G401.6 (cell line): ENCODE measurements around the gene THSD4.
"Not testable (repeated sequence)": the region's sequence is repeated elsewhere in the genome, so short reads cannot be mapped to it uniquely, and the experiment has no call there.

Source experiments
- FAIRE-seq: peaks from 2 replicates; lab custom pipeline; 2012; peaks lifted over from hg19 to GRCh38; lab: Jason Lieb, UNC

Gene THSD4

GRCh38 chr15:71386448-71387236 is 271.4 kb downstream of the THSD4 start:
- no peak for FAIRE-seq

GRCh38 chr15:71387810-71388209 is 272.5 kb downstream of the THSD4 start:
- no peak for FAIRE-seq

- FAIRE-seq: no peak
These were observed 274.8 kb downstream of the THSD4 start for GRCh38 chr15:71390096-71390495.

GRCh38 chr15:71391421-71392088 is 276.3 kb downstream of the THSD4 start:
- FAIRE-seq: no peak

GRCh38 chr15:71392861-71393283 is 277.6 kb downstream of the THSD4 start:
- FAIRE-seq: no peak

- no peak for FAIRE-seq
These were observed 278.1 kb downstream of the THSD4 start for GRCh38 chr15:71393383-71393782.

- FAIRE-seq: no peak
These were observed 281.4 kb downstream of the THSD4 start for GRCh38 chr15:71396536-71397125.

- FAIRE-seq: no peak
These were observed 282.1 kb downstream of the THSD4 start for GRCh38 chr15:71397377-71397776.

- FAIRE-seq: no peak
These were observed 285.0 kb downstream of the THSD4 start for GRCh38 chr15:71400294-71400693.

- not testable (repeated sequence) for FAIRE-seq
These were observed 286.5 kb downstream of the THSD4 start for GRCh38 chr15:71401728-71402127.

GRCh38 chr15:71409541-71409940 is 294.3 kb downstream of the THSD4 start:
- no peak for FAIRE-seq

- no peak for FAIRE-seq
These were observed 295.1 kb downstream of the THSD4 start for GRCh38 chr15:71410347-71410746.

- no peak for FAIRE-seq
These were observed 296.5 kb downstream of the THSD4 start for GRCh38 chr15:71411538-71412482.

- FAIRE-seq: no peak
These were observed 298.1 kb downstream of the THSD4 start for GRCh38 chr15:71413419-71413818.

- FAIRE-seq: no peak
These were observed 299.6 kb downstream of the THSD4 start for GRCh38 chr15:71414853-71415252.

- FAIRE-seq: no peak
These were observed 307.4 kb downstream of the THSD4 start for GRCh38 chr15:71422530-71423259.

GRCh38 chr15:71424765-71425164 is 309.5 kb downstream of the THSD4 start:
- FAIRE-seq: no peak

GRCh38 chr15:71425388-71425787 is 310.1 kb downstream of the THSD4 start:
- no peak for FAIRE-seq

GRCh38 chr15:71426792-71427191 is 311.5 kb downstream of the THSD4 start:
- no peak for FAIRE-seq

GRCh38 chr15:71430782-71431181 is 315.5 kb downstream of the THSD4 start:
- FAIRE-seq: no peak
